GM19452 (cell line): ENCODE results near the gene ZNF205.
"Not testable (repeated sequence)": the region's sequence is repeated elsewhere in the genome, so short reads cannot be mapped to it uniquely, and the experiment has no call there.

Experiments
- ATAC-seq: cut with Tn5 transposase; IDR thresholded peaks from one replicate; pipeline ENCODE4 v1.9.1; 2021; ENCODE audit not compliant: unreplicated experiment

Gene ZNF205

GRCh38 chr16:3129137-3130131, 17.0 kb downstream of the ZNF205 start:
- ATAC-seq, result peak; percentile 48

- ATAC-seq, result no peak
These were observed 19.5 kb downstream of the ZNF205 start for GRCh38 chr16:3131755-3132377.

GRCh38 chr16:3133844-3134243, 21.5 kb downstream of the ZNF205 start:
- no peak for ATAC-seq

- ATAC-seq, result peak; percentile 92
These were observed 22.1 kb downstream of the ZNF205 start, which contains the start of gene ZNF213 for GRCh38 chr16:3134338-3135125. Gene ZNF213, plus strand, starts transcription at chr16:3135029. Its CDS starts 2,252 bp downstream, at chr16:3137281.

GRCh38 chr16:3135126-3135715, 22.8 kb downstream of the ZNF205 start:
- no peak for ATAC-seq

GRCh38 chr16:3137267-3137666, 24.9 kb downstream of the ZNF205 start:
- ATAC-seq, result no peak

- ATAC-seq, result no peak
These were observed 26.0 kb downstream of the ZNF205 start for GRCh38 chr16:3138342-3138741.

GRCh38 chr16:3138823-3139426, 26.5 kb downstream of the ZNF205 start:
- no peak for ATAC-seq

- not testable (repeated sequence) for ATAC-seq
These were observed 27.2 kb downstream of the ZNF205 start for GRCh38 chr16:3139561-3139960.

- no peak for ATAC-seq
These were observed 28.4 kb downstream of the ZNF205 start for GRCh38 chr16:3140603-3141427.

- ATAC-seq, result no peak
These were observed 29.5 kb downstream of the ZNF205 start for GRCh38 chr16:3141781-3142311.

GRCh38 chr16:3142327-3142726, 29.9 kb downstream of the ZNF205 start:
- ATAC-seq, result no peak

GRCh38 chr16:3142770-3143169, 30.4 kb downstream of the ZNF205 start:
- no peak for ATAC-seq

GRCh38 chr16:3143189-3143588, 30.8 kb downstream of the ZNF205 start:
- no peak for ATAC-seq

GRCh38 chr16:3143598-3144320, 31.4 kb downstream of the ZNF205 start:
- no peak for ATAC-seq

GRCh38 chr16:3144321-3144983, 32.1 kb downstream of the ZNF205 start:
- ATAC-seq, result no peak

GRCh38 chr16:3145151-3145550, 32.8 kb downstream of the ZNF205 start:
- no peak for ATAC-seq

- ATAC-seq, result no peak
These were observed 33.3 kb downstream of the ZNF205 start for GRCh38 chr16:3145660-3146059.
